HG02610 (cell line): ENCODE data around the gene TCTA.

Experiments
- ATAC-seq: cut with Tn5 transposase; IDR thresholded peaks from one replicate; pipeline ENCODE4 v1.9.1; 2021; ENCODE audit warnings: mild to moderate bottlenecking, moderate library complexity; ENCODE audit not compliant: unreplicated experiment

TCTA gene

DNA sequence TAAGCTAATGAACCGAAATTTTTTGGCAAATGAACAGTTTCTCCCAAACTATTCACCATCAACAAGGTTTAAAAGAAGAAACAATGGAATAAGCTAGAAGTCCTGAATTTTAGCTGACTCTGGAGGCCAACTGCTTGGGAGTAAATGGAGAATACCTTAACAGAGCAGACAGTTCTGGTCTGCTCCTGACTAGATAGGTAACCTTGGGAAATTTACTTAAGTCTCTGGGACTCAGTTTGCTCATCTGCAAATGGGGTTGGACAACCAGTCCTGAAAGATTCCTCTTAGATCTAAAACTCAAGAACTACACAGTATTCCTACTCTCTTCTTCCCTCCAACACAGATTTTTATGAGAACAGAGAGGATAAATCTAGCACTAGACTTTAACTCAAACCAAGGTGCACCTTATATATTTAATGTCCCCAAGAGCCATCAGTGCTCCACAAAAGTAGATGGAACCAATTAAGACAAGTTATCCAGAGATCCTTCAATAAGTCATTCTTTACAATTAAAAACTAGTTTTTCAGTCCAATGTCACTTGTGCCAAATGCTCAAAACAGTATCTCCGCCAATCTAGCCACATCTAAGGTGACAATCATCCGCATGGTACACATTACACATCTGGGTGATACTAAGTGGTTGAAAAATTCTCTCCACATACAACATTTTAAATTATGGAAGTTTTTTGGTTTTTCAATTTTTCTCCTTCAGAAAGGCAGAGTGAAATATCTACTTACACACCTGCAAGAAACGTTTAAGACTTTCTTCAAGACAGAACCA is 2.0 kb upstream of the TCTA start:
- ATAC-seq, result no peak

DNA sequence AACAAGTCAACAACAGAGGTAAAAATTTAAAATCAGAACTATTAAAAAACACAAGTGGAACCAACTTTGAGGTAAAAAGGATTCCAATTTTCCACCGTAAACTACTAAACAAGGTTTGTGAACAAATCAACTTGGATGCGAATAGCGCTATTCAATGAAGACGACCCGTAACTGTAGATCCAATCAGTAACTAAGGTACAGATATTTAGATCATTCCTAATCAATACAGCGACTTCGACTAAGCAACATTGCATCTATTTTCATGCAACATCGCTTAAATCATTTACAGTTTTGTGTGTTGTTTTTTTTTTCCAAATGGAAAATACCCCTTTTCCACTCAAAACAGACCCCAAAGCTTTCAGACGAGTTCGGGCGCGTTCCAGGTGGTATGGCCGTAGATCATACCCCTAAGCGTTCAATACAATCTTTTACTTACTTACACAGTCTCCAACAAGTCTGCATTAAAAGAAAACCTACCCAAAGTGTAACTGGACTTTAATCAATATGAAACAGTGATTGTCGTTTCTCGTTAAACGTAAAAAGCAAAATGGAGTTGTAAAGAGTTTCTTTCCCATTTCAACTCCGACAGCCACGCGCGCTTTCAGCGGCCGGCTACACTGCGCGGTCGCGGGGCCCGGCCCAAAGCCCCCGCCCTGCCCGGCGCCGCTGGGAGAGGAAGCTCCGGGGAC is 1.2 kb upstream of the TCTA start:
- no peak for ATAC-seq

DNA sequence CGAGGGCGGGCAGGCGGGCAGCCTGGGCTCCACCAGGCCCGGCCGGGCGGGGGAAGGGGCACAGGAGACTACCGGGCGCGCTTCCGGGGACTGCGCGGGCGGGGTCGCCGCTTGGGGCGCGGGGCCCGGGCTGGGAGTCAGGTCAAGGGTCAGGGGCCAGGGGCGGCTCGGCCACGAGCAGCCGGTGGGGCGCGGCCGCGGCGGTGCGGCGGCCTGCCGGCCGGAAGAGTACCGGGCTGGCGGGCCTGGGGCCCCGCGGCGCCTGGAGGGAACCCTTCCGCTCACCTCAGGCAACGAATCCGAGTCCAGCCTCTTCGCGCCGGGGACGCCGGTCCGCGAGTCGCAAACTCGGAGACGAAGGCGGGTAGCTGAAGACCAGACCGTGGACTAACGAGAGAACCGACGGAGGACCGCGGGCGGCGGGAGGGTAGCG is 672 bp upstream of the TCTA start:
- ATAC-seq, result peak; percentile 20

DNA sequence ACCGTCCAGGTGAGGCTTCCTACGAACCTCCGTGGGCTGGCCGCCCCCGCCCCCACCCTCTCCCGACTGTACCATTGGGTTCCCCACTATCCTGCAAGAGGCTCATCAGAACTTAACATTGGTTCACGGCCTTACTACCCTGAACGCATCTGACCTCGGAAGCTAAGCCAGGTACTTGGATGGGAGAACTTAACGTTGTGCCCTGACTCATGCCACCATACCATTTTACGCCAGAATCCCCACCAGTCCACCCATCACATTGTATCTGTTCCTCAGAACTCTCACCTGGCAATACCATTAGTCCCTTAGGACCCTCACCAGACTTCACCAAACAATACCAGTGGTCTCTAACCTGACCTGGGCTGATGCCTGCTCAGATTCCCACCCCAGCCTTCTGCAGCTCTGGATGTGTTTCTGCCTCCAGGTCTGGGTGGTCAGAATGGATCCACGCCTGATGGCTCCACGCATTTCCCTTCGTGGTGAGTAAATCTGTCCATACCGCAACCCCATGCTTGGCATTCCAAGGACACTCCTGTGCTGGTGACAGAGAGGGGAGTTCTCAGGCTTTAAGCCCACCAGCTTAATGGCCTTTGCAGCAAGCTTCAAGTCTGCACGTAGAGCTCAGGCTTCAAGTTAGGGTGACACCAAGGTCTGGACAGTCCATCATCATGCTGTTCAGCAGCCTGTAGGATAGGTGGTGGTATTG is 562 bp downstream of the TCTA start:
- ATAC-seq, result no peak

DNA sequence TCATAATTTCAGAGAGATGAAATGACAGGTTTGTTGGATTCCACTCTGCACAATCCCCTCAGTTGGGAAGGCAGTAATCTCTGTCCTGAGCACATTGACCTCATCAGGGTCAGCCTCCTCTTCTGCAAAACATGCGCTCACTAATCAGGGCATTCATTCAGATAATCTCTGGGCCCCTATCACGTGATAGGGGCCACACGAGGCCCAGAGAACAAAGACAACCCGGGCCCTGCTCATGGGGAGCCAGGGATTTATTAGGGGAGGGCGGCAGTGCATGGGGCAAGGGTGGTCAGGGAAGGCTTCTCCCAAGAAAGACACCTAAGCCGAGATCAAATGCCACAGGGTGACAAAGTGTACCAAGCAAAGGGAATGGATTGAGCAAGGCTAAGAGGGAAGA is 1.1 kb downstream of the TCTA start:
- no peak for ATAC-seq

DNA sequence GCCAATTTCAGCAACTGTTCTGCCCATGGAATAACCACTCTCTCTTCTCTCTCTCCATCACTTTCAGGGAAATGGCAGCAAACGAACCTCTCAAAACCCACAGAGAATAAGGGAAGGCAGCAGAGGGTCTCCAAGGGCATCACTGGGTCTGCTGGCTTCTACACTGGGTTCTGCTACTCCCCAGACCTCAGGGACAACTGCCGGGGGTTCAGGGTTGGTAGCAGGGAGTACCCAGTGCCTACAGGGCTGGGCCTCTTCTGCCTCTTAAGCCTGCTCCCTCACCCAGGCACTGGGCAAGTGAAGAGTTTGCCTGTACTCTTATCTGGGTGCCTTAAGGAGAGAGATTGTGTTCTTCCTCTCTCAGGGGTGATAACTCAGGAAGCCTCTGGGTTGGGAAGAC is 2.5 kb downstream of the TCTA start:
- ATAC-seq, result no peak

DNA sequence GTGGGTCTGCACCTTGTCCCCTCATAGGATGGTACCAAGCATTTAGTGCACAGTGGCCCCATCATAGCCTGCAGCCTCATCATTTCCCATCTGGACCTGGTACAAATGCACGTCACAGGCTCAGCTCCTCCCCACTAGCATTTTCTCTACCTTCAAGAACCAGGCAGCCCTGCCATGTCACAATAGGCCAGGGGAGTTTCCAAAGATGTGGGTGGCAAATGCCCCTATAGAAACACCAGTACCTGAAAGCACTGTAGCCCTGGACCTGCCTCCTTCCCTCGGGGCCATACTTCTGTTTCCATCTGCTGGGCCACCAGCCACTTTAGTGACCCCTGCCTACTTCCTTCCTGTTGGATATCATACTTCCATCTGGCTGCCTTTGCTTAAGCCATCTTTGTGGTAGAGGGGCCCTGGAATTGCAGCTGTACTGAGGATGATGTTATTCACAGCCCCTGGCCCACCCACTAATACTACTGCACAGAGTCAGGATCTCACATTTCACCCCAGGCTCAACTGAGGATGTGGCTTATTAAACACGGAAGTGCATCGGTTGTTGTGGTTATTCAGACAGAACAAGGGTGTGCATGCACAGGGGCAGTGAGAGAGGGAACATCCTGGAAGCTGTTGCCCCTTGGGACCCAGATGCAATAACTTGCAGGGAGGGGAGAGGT is 3.8 kb downstream of the TCTA start:
- ATAC-seq, result peak; percentile 24

DNA sequence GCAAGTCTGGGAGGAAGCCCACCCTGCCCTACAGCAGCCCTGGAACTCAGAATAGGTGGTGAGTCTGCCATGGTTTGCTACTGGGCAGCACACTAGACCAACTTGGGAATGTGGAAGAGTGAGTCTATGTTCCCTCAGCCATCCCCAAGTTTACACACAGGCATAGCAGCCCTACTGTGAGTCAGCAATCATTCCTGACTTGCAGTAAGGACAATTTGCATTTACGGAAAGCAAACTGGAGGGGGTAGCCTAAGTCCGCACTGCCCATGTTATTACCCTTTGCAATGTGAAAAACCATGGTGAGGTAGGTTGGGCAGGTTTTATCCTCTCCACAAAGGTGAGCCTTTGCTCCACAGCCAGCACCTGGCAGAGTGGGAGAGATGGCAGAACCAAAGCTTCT is 4.6 kb downstream of the TCTA start:
- no peak for ATAC-seq

DNA sequence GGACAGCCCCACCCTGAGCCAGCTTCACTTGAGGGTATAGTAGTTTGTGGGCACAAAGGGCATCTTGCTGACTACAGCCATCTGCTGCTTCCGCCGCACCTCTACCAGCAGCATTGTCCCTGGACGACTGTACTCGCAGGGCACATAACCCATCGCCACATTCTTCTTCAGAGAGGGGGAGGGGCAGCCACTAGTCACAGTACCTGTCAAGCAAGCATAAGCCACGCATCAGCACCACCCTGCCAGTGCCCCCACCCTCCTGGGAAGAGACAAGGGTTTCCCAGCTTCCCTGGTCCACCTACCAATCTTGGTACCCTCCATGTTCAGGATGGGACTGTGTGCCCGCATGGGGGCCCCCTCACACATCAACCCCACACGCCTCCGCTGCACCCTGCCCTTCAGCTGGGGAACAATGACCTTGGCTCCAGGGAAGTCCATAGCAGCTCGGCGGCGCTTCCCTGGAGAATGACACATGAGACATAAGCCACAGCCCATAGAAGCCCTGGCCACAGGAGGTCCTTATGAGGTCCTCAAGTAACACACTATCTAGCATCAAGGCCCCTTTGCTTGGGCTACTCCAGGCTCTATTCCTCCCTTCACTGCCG is 5.4 kb downstream of the TCTA start:
- no peak for ATAC-seq

DNA sequence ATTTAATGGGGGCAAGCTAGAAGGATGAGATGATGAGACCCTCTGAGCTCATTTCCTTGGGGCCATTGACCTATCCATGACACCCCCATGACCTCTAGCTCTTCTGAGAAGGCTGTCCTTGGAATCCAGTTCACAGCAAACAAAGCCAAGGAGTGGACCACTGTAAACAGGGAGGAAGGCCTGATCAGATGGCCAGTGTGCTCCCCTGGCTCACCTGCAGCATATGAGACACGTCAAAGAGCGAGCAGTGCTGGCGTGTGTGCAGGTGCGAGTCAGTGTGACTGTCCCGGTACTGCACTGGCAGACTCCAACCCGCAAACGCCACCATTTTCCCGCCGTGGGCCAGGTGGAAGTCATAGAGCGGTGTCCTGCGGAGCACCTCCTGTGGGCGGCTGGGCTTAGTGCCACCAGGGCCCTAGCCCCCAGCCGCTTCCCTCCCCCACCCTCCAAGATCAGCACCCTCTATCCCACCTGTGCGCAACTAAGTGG is 9.7 kb downstream of the TCTA start:
- ATAC-seq, result no peak

DNA sequence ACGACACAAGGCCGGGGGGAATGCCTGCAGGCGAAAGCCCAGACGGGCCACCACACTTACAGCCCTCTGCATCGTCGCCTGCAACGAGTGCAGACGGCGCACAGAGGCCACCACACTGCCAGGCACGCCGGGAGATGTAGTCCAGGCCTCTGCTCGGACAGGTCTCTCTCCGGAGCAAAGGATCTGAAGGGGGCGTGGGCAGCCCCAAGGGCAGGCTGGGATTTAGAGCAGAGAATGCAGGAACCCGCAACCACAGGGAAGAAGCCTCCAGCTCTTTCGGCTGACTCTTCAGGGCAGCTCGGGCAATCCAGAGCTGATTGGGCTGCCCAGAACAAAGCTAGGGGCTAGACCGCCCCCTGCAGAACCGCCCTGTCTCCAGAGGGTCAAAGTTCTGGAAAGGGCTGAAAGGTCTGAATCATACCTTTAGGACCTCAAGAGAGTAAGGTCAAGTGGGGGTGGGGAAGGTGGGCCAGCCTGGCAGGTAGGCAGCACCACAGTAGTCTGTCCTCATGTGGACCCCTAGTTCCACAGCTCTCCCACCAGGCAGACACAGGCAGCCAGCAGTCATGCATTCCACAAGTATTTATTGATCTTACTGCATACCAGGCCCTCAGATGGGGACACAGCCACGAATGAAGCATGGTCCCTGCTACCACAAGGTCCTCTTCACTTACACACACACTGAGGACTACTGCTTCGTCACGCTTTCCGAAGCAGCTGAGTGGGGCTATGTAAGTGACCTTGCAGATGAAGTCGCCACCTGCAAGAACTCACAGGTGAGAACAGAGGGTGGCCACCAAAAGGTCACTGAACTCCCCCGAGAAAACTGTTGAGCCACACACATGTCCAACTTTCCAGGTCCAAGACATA is 10.4 kb downstream of the TCTA start, which contains the start of gene AMT:
AMT (minus strand) TSS at position 95 of the 870 bp plus-strand sequence; CDS start at position 72, 23 bp downstream.
- no peak for ATAC-seq

DNA sequence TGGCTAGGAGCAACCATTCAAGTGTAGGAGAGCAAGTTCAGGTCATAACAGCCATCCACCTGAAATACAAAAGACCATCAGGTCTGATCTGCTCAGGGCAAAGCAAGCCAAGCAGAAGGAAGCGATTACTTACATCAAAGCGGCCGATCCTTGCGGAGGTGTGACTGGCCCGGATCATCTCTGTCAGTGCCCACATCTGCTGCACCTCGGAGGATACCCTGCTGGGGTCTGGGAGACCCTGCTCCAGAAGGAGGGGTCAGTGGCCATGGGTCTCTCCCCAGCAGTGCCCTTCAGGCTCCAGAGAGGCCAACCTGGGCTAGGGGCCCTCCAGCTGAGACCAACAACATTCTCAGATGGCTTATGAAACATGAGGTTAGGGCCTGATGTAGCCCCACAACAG is 12.6 kb downstream of the TCTA start:
- ATAC-seq, result no peak

DNA sequence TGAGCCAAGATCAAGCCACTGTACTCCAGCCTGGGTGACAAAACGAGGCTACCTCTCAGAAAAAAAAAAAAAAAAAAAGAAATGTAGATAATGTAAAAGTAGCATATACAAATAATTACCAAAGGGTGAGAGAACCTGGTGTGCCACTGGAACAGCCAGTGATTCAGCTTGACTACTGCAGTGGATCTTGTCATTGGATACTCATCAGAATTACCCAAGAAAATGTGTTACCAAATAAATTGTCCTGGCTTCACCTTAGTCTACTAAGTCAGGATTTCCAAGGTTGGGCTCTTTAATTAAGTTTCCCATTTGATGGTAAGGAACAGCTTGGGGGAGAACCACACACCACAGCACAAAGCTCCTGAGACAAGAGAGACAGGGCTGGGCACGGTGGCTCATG is 15.4 kb downstream of the TCTA start:
- no peak for ATAC-seq

DNA sequence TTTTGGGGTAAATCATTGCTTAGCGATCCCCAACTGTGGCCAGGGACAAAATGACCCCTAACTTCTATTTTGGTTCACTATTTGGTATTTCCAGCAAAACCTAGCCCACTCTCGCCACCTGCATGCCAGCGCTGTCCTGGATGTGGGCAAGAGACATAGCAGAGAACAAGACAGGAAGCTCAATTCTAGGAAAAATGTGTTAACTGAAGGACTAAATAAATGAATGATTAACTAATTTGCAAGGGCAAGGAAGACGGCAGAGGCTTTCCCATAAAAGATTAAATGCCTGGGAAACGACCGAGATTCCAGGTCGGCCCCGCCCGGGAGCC is 16.5 kb downstream of the TCTA start:
- no peak for ATAC-seq

DNA sequence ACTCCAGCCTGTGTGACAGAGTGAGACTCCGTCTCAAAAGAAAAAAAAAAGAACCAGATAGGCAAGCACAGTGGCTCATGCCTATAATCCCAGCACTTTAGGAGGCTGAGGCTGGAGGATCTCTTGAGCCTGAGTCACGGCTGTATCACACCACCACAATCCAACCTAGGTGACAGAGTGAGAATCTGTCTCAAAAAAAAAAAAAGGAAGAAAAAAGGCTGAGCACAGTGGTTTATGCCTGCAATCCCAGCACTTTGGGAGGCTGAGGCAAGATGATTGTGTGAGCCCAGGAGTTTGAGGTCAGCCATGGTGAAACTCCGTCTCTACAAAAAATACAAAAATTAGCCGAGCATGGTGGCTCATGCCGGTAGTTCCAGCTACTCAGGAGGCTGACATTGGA is 22.5 kb downstream of the TCTA start:
- no peak for ATAC-seq

DNA sequence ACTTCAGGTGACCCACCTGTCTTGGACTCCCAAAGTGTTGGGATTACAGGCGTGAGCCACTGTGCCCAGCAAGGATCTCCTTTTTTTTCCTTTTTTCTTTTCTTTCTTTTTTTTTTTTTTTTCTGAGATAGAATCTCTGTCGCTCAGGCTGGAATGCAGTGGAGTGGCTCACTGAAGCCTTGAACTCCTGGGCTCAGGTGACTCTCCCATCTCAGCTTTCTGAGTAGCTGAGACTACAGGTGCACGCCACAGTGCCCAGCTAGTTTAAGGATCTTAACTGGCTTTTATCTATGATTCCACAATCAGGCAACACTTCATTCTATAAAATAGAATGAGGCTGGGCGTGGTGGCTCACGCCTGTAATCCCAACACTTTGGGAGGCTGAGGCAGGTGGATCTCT is 33.2 kb downstream of the TCTA start:
- no peak for ATAC-seq

DNA sequence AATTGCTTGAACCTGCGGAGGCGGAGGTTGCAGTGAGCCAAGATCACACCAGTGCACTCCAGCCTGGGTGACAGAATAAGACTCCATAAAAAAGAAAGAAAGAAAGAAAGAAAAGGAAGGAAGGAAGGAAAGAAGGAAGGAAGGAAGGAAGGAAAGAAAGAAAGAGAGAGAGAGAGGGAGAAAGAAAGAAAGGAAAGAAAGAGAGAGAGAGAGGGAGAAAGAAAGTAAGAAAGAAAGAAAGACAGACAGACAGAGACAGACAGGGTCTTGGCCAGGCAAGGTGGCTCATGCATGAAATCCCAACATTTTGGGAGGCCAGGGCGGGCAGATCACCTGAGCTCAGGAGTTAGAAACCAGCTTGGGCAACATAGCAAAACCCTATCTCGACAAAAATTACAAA is 41.4 kb downstream of the TCTA start:
- ATAC-seq, result no peak

DNA sequence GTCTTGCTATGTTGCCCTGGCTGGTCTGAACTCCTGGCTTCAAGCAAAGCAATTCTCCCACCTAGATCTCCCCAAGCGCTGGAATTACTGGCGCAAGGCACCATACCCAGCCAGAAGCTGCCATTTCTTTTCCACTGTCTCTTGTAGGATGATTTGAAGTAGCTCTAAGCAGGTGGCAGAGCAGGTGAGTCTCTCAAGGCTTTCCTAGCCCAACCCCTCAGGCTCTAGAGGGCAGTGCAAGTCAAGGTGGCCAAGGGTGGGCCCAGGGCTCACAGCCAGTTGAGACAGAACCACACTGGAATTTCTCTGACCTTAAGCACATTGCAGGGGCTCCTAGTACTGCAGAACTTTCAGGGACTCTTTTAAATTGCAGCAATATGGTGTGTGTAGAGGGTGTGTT is 42.2 kb downstream of the TCTA start:
- no peak for ATAC-seq

DNA sequence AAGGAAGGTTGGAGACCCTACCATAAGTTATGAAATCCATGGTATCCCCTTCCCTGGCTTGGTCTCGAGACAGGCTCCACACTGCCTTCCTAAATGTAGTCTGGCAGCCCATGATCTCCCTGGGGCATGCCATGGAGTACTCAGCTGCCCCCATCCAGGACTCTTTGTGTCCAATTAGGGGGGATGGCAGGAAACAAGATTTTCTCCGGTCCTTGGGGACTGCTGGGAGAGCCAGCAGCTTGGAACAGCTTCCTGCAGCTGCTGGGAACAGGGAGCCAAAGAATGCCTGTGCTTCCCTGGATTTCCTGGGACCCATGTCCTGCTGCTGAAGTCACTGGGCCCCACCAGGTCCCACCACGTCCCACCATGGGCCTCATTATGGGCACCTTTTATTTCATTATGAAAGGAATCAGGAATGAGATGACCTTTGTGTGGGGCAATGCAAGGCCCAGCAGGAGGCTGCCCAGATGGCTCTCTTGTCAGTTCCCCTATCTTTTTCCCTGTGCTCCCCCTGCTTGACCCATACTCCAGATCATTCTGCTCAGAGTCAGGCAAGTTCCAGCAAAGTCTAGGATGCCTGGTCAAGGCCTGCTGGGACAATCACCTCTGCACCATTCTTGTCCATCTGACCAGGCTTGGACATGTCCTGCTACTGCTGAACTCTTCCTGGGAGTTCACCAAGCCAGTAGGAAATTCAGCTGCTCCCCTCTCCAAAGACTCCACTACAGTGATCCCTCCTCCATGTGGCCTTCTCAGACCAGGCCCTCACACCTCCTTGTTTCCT is 42.9 kb downstream of the TCTA start:
- ATAC-seq, result no peak
